PFSK-1 (cell line): ENCODE results near the gene FAM124B.

Experiments used
- FOXP2 ChIP-seq: optimal IDR thresholded peaks from 2 replicates; pipeline ENCODE3; 2011; ENCODE audit warnings: borderline replicate concordance, control low read depth, inconsistent platforms; ENCODE audit not compliant: insufficient read depth; ENCODE audit errors: extremely low read length, extremely low read depth
- POLR2AphosphoS5 ChIP-seq: IDR thresholded peaks from 2 replicates; pipeline ENCODE4 v1.6.1; 2012; ENCODE audit warnings: low read depth, mild to moderate bottlenecking, control low read depth, low read length, moderate library complexity
- SIN3A ChIP-seq: IDR thresholded peaks from 2 replicates; pipeline ENCODE4 v1.6.1; 2012; ENCODE audit warnings: mild to moderate bottlenecking, low read length, moderate library complexity, borderline replicate concordance; ENCODE audit not compliant: insufficient read depth
- TAF1 ChIP-seq: IDR thresholded peaks from 2 replicates; pipeline ENCODE4 v1.6.1; 2012; ENCODE audit warnings: low read length, control low read depth, borderline replicate concordance; ENCODE audit not compliant: insufficient read depth
- TF ChIP-seq, protein P1 (sequence below), 2 experiments: IDR thresholded peaks; 2 replicates each; pipeline versions ENCODE4 v1.6.1 to v1.8.0; 2011 to 2012; ENCODE audit warnings: low read depth in 2 of 2, low read length in 2 of 2, control low read depth in 1 of 2, inconsistent platforms in 1 of 2, mild to moderate bottlenecking in 1 of 2, moderate library complexity in 1 of 2; ENCODE audit not compliant: insufficient read depth in 1 of 2

The FAM124B gene

DNA sequence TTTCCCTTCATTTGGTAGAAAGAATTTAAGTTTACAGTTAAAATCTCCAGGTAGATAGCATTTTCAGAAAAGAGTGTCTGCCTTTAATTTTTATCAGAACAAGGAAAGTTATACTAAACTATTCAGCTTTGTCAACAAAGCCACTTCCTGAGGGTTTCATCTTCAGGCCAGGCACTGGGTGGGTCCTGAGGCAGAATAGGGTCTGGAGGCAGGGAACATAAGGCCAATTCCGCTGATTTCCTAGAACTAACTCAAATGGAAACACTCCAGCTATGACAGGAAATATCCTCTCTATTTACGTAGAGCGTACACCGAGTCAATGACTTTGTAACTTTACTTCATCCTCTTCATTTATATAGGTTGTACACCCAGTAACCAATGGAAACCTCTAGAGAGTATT is 32.7 kb upstream of the FAM124B start:
- TF ChIP-seq FOXP2 = no peak
- TF ChIP-seq, protein P1, sequence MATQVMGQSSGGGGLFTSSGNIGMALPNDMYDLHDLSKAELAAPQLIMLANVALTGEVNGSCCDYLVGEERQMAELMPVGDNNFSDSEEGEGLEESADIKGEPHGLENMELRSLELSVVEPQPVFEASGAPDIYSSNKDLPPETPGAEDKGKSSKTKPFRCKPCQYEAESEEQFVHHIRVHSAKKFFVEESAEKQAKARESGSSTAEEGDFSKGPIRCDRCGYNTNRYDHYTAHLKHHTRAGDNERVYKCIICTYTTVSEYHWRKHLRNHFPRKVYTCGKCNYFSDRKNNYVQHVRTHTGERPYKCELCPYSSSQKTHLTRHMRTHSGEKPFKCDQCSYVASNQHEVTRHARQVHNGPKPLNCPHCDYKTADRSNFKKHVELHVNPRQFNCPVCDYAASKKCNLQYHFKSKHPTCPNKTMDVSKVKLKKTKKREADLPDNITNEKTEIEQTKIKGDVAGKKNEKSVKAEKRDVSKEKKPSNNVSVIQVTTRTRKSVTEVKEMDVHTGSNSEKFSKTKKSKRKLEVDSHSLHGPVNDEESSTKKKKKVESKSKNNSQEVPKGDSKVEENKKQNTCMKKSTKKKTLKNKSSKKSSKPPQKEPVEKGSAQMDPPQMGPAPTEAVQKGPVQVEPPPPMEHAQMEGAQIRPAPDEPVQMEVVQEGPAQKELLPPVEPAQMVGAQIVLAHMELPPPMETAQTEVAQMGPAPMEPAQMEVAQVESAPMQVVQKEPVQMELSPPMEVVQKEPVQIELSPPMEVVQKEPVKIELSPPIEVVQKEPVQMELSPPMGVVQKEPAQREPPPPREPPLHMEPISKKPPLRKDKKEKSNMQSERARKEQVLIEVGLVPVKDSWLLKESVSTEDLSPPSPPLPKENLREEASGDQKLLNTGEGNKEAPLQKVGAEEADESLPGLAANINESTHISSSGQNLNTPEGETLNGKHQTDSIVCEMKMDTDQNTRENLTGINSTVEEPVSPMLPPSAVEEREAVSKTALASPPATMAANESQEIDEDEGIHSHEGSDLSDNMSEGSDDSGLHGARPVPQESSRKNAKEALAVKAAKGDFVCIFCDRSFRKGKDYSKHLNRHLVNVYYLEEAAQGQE (IDR thresholded peaks at IDR 0.05; ENCODE audit: insufficient read depth in 1 of 2, low read depth in 2 of 2, low read length in 2 of 2) = no peak
- TF ChIP-seq POLR2AphosphoS5 = no peak
- no peak for TF ChIP-seq TAF1
- no peak for TF ChIP-seq SIN3A

DNA sequence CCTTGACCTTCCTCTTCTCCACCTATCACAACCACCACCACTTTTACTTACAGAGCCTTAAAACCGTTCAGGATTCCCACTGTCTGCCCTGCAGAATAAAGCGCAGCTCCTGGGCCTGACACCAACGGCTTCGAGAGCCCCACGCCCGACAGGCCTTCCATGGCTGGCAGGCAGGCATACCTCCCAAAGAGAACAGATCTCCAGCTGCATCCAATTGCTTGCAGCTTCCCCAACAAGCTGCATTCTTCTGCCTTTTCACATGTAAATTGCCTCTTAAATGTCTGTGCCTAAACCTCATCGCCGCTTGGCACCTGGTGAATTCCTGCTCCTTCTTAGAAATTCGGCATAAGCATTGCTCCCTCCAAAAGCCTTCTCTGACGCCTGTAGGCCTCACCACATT is 31.5 kb upstream of the FAM124B start:
- no peak for TF ChIP-seq POLR2AphosphoS5
- TF ChIP-seq FOXP2 = no peak
- TF ChIP-seq, protein P1 (IDR thresholded peaks at IDR 0.05; ENCODE audit: insufficient read depth in 1 of 2, low read depth in 2 of 2, low read length in 2 of 2) = no peak
- no peak for TF ChIP-seq TAF1
- TF ChIP-seq SIN3A = no peak

DNA sequence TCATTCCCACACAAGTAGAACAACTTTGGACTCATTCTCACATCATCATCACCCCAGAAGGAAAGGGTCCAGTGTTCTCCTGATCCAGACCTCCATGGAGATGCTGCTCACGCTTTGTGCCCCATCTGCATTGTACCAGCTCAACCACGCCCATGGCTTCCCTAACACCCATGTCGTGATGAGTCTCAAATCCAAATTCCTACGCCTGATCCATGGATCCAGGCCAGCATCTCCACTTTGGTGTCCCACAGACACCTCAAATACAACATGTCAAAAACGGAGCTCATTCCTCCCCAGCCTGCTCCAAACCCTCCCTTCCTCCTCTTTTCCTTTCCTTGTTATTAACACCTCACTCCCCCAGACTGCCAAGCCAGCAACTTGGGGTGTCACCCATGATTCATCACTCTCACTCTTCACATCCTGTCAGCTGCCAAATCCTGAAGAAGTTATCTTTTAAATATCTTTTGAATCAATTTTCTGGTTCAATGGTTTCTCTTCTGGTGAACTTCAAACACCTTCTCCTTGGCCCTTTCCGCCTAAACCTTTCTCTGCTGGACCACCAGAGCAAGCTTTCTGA is 30.2 kb upstream of the FAM124B start:
- TF ChIP-seq, protein P1 (IDR thresholded peaks at IDR 0.05; ENCODE audit: insufficient read depth in 1 of 2, low read depth in 2 of 2, low read length in 2 of 2) = no peak
- no peak for TF ChIP-seq POLR2AphosphoS5
- no peak for TF ChIP-seq TAF1
- no peak for TF ChIP-seq SIN3A
- TF ChIP-seq FOXP2 = no peak

DNA sequence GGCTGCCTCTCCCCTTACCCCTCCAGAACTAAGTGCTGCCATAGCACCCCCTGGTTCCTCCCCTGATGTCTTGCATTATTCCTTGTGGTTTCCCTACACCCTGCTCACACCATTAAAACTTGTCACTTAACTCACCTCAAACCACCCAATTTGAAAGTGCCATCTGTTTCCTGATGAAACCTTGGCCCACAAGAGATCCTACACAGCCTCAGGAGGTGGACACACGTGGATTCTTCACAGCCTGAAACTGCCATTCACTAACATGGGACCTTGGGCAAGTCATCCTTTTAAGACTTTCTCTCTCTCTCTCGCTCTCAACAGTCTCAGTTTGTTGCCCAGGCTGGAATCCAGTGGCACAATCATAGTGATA is 27.5 kb upstream of the FAM124B start:
- TF ChIP-seq, protein P1 (IDR thresholded peaks at IDR 0.05; ENCODE audit: insufficient read depth in 1 of 2, low read depth in 2 of 2, low read length in 2 of 2) = no peak
- TF ChIP-seq FOXP2 (no peak), SIN3A (no peak), TAF1 (no peak), POLR2AphosphoS5 (no peak)
